NCI-H345 treated with DMSO at 0.1 percent for 48 hours (cell line): ENCODE measurements around the gene ZNF24.

Source experiments
- DNase-seq: peaks from one replicate; lab custom pipeline; 2025; ENCODE audit not compliant: unreplicated experiment; lab: John Stamatoyannopoulos, UW

The ZNF24 gene

DNA sequence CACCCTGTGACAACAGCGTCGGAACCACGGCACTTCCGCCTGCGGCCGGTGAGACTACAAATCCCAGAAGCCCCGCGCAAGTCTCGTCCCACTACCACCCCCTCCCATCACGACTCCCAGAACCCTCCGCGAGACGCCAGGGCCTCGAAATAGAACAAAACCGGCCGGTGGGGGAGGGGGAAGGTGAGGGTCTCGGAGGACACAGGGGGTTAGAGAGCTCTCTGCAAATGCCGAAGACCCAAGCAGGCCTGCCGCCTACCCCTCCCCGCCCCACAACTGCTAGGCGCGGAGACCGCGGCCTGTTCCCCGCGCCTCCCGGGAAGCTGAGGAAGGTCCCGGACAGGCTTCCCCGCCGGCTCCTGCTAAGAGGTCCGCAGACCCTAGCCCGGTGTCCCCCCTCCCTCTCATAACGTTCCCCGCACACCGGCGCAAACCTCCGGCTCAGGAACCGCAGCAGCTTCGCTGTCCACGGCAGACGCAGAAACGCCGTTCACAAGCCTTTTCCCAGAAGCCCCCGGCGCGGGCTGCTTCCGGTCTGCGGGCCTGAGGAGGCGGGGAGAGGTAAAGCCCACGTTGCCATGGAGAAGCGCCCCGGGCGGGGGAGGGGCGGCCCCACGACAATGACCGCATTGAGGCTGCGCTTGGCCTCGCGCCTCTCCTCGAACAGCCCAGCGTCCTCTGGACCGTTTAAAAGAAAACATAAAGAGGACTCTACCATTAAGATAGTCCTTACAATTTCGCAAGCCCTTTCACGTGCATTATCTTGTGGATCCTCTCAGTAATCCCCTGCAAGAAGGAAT lies at the start of gene ZNF24:
ZNF24 (minus strand) TSS at position 485 of the 800 bp plus-strand sequence. CDS start 3,770 bp downstream, outside the sequence.
- peak; percentile 88 for DNase-seq

DNA sequence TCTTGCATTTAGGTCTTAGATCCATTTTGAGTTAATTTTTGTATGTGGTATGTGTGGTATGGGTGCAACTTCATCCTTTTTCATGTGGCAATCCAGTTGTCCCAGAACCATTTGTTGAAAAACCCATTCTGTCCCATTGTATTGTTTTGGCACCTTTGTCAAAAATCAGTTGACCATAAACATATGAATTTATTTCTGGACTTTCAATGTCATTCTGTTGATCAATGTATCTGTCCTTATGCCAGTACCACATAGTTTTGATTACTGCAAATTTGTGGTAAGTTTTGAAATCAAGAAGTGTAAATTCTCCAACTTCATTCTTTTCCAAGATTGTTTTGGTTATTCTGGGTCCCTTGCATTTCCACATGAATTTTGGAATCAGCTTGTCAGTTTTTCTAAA lies 49.5 kb upstream of the ZNF24 start:
- DNase-seq = no peak

DNA sequence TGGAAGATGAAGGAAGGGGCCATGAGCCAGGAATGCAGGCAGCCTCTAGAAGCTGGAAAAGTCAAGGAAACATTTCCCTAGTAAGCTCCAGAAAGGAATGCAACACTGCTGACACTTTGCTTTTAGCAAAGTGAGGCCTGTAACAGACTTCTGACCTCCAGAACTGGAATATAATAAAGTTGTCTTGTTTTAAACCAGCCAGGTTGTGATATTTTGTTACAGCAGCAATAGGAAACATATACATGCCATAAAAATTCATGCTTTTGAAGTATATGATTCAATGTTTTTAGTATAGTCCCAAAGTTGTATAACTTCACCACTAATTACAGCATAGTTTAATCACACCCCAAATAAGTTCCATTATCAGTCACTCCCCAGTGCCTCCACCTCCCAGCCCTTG lies 48.2 kb upstream of the ZNF24 start:
- no peak for DNase-seq

DNA sequence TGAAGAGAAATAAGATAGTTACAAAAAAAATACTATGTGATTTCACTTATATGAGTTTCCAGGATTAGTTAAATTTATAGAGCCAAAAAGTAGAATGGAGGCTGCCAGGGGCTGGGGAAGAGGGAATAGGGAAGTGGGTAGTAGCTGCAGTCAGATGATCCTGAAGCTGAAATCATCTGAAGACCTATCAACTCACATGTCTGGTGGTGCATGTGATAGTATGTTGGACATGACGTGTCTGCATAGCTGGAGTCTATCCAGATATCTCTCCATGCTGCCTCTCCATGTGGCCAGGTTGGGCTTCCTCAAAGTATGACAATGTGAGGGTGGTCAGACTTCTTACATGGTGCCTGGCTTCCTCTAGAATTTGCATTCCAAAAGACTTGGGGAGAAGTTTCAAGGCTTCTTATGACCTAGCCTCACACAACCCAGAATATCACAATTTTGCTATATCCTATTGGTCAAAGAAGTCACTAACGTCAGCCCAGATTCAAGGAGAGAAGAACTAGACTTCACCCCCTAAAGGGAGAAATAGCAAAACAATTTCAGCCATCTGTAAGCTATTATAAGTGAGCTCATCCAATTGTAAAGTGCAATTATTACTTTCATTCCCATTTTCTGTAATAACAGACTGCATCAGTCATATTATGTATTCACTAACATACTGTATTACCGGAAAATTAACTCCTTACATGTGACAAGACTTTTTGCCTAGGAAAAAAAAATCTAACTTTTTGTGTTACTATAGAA lies 46.9 kb upstream of the ZNF24 start:
- no peak for DNase-seq

DNA sequence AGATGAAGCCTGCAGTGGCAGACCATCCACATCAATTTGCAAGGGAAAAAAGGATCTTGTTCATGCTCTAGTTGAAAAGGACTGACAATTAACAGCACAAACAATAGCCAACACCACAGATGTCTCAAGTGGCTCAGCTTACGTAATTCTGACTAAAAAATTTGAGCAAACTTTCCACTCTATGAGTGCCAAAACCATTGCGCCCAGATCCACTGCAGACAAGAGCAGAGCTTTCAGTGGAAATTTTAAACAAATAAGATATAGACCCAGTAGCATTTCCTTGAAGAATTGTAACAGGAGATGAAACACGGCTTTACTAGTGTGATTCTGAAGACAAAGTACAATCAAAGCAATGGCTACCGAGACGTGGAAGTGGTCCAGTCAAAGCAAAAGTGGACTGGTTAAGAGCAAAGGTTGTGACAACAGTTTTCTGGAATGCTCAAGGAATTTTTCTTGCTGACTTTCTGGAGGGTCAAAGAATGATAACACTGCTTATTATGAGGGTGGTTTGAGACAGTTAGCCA lies 44.9 kb upstream of the ZNF24 start:
- no peak for DNase-seq

DNA sequence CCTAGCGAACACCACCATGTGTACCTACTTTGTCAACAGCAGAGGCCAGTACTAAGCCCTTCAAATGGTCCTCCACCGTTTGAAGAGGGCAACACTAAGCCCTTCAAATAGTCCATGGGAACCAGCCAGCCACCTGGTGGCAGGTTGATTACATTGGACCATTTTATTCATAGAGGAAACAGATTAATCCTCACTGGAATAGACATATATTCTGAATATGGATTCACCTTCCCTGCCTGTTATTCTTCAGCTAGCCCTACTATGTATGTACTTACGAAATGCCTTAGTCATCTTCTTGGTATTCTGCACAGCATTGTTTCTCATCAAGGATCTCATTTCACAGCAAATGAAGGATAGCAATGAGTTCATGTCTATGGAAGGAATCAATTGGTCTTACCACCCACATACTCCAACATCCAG lies 42.9 kb upstream of the ZNF24 start:
- no peak for DNase-seq

DNA sequence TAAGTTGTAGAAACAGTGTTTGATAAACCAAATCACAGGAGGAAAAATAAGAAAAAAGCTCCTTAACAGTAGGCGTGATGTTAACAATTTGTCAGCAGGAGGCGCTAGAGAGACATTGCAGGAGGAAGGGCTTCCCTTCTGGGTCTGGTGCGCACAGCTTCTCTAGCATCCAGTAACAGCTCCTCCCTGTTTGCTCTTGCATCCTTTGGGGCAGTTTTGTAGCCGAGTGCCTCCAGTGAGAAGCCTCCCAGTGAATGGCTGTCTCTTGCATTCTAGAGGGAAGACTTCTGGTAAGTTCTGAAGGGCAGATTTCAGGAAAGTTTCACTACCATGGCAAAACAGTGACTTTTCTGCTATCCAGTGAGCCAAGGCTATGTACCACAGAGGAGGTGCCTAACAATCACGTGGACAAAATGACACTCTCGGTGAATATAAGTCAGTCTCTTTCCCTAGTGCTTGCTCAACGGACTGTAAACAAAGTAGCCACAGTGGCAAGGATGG lies 42.4 kb upstream of the ZNF24 start:
- peak; percentile 2 for DNase-seq

DNA sequence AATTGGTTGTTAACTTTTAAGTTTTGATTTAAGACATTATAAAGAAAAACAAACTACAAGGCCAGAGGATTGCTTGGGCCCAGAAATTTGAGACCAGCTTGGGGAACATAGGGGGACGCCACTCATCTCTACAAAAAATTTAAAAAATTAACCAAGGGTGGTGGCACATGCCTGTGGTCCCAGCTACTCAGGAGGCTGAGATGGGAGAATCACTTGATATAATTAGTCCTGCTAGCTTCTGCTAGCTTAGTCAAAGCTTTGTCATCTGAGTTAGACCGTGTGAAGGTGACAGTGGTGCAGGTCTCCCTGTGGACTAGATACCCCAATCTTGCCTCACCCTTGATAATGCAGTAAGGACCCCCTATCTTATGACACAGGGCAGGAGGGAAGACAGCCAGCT lies 38.9 kb upstream of the ZNF24 start:
- DNase-seq = no peak

DNA sequence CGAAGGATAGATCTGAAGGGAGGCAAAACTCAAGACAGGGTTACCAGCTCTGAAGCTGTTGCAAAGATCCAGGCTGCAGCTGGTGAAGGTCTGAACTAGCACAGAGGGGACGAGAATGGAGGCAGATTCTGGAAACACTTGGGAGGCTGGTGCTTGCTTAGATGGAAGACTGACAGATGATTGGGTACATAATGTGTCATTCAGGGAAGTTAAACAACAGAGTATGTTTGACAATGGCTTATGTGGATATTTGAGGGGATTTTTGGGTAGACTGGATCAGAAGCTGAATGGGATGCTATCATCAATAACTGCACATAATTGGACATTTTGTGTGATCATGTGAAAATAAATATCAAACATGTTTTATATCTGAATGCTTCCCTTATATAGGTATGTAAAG lies 35.2 kb upstream of the ZNF24 start:
- DNase-seq = no peak

DNA sequence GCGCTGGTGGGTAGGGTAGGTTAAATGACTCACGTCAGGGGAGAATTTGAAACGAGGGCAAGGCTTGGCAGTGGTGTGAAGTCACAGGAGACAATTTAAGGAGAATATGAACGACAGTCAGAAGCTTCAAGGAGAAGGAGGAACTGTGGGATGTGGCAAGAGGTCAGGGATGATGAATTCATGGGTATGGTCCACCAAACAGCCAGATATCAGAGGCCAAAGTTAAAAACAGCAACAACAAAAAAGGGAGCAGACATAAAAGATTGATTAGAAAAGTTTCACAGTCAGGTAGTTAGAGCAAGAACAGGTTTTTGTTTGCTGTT lies 34.3 kb upstream of the ZNF24 start:
- DNase-seq = no peak

DNA sequence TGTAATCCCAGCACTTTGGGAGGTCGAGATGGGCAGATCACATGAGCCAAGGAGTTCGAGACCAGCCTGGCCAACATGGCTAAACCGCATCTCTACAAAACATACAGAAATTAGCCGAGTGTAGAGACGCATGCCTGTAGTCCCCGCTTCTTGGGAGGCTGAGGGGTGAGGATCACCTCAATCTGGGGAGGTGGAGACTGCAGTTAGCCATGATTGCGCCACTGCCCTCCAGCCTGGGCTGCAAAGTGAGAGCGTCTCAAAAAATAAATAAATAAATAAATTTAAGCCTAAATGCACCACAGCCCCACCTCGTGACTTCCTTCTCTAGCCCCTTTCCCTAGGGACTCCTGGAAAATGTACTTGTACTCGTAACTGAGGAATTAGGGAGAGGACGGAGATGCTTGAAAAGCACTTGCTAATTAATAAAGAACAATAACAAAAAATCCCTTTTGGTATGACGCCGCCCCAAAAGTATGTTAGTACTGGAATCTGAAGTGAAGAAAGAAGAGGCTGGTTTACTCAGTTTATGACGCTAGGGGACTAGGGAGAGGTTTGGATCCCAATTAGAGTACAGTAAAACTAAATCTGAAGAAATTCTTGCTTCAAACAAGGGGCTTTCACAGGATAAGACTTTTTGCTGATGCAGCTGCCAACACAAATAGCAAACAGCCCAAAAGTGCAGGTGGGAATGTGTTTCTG lies 33.8 kb upstream of the ZNF24 start:
- DNase-seq = no peak

DNA sequence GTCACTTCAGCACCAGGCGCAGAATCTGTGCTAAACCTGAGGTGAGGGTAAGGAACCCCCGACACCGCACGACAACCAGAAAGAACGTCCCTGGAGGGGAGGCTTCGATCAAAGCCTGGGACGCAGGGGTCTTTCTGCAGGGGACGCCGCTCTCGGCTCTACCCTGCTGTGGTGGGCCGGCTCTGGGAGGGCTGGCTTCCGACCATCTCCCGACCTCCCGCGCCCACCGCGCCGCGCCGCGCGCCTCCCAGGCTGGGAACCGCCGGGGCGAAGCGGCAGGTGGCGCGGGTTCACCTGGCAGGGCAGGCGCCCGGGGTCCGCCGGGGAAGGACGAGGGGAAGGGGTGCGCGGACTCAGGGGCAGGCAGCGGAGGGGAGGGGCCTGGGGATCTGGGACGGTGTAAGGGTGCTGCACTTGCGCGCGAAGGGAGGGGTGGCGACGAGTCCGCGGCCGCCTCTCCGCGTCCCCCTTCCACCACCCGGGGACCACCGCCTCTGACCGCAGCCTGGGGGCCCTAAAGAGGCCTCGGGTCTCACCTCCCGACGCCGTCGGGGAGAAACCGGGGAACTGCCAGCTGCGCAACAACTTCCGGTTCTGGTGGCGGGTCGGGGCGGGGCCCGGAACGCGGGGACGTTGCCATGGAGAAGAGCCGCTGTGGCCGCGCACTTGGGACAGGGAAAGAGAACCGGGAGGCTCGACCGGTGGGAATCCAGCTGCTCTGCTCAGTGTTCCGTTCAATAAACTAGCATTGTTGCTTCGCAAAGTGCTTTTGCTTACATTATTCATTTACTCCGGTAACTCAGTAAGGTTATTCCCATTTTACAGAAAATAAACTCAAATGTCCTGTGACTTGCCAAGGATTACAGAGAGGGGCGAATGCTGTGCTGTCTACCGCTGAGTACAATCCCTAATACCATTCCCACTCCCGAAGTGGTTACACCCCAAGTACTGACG lies 32.8 kb upstream of the ZNF24 start, which contains the start of gene ZNF396:
ZNF396 (minus strand) TSS at position 596 of the 954 bp plus-strand sequence. CDS start 3,045 bp downstream, outside the sequence.
- peak; percentile 27 for DNase-seq

DNA sequence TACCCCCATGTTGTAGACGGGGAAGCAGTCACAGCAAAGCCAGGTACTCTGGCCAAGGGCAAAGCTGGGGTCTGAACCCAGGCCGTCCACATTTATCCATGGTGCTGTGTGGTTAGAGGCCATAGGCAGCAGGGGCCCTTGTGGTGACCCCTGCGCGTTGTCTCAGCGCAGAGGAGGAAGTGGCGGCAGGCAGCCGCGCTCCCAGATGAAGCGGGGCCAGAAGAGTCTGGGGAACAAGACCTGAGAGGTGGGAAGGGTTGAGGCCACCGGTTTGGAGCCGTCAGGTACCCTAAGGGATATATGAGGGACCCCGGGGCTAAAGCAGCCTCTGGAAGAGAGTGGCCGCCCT lies 32.1 kb upstream of the ZNF24 start:
- DNase-seq = no peak

DNA sequence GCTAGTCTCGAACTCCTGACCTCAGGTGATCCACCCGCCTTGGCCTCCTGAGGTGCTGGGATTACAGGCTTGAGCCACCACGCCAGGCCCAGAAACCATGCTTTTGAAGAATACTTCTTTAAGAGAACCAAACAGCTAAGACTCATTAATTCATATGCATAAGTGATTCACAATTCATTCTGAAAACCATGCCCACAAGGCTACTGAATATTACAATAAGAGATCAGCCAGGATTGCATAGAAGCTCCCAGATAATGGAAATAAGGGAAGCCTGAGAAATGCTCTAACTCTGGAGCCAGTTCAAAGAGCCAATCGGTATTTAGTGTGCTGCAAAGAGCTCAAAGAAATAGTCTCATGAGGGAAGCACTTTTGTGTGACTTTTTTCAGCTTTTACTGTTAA lies 30.5 kb upstream of the ZNF24 start:
- no peak for DNase-seq

DNA sequence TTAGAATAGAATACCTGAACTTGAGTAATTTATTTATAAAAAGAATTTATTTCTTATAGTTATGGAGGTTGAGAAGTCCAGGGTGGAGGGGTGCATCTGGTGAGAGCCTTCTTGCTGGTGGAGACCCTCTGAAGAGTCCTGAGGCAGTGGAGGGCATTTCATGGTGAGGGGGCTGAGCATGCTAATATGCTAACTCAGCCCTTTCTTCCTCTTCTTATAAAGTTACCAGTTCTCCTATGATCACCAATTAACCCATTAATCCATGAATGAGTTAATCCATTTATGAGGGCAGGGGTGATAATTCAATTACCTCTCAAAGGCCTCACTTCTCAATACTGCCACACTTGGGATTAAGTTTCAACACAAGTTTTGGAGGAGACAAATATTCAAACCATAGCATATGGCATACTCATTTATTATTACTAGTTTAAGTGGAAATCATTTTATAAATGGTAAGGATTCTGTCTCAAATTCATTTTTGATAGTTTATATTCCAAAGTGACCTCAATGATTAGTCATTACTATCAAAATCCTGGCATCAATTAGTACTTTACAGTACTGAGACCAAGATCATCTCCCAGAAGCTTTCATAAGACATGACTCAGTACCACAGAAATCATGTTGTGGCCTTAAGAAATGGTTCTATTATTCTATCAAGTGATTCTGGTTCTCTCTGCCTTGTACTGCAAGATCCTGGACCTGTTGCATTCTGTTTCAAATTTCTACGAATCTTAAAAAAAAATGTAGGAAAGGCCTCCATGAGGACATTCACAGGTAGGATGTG lies 27.4 kb upstream of the ZNF24 start:
- no peak for DNase-seq

DNA sequence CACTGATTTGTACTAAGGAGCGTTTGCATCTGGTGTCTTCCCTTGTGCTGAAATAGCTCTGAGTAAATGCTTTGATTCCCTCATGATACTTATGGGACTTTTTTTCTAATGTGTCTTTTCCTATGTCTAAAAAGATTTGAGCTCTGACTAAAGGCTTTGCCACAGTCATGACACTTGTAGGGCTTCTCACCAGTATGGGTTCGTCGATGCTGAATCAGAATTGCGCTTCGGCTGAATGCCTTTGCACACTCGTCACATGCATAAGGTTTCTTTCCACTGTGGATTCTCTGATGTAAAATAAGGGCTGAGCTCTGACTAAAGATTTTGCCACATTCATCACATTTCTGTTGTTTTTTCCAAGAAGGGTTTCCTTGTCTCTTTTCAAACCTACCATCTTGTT lies 24.9 kb upstream of the ZNF24 start:
- no peak for DNase-seq

DNA sequence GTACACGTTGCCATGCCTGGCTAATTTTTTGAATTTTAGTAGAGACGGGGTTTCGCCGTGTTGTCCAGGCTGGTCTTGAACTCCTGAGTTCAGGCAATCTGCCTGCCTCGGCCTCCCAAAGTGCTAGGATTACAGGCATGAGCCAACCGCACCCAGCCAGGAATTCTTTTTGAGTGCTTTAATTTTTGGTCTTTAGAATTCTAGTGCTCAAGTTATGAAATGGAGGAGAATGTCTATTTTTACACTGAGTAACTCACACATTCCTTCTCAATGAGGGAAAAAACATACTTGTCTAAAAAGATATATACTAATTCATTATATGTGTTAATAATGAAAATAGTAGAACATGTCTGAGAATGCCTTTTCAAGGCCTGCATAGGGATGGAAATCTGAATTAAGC lies 24.4 kb upstream of the ZNF24 start:
- DNase-seq = no peak

DNA sequence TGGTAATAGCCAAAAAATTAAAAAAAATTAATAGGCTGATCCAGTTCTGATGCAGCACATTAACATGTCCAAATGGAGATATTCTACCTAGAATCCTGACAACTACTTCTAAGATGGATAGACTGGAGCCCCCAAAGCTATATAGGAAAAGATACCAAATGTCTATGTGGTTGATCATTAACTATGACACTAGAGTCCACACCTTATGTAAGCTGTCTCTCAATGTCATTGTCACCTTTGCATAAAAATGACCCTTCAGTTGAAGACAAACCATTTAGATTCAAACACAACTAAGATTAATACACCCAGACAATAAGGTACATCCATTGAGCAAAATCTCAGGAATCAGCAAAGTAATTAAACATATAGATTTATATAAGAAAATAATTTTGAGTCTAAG lies 18.3 kb upstream of the ZNF24 start:
- DNase-seq = no peak

DNA sequence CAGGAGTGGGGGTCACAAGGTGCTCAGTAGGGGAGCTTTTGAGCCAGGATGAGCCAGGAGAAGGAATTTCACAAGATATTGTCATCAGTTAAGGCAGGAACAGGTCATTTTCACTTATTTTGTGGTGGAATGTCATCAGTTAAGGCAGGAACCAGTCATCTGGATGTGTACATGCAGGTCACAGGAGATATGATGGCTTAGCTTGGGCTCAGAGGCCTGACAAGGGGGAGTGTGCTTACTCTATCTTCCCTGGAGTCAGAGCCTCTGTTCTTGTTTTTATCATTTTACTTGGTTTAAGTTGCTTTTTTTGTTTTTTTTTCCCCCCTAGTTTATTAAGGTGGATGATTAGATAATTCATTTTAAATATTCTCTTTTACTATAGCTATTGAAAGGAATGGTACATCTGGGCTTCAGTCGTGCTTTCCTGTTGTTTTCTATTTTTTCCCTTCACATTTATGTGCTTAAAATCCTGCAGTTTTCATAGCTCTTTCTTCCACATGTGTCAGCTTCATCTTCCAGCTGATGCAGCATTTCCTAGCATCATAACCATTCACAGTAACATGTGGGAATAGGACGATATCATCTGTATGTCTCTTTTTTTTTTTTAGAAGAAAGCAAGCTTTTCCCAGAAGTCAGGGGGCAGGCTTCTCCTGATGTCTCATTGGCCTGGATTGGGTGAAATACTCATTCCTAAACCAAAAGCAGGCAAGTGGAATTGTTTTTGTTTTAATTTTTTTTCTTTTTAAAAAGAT lies 17.5 kb upstream of the ZNF24 start:
- DNase-seq = no peak
